Tongue (tissue), 2 donors: Measurements from ENCODE around the gene ARHGEF12. TPM values are rescaled to one million over a fixed set of nuclear protein-coding genes. Genes with fewer than 3 reads are reported as not detected.

Experiments used
- DNase-seq: peaks from one replicate; pipeline ENCODE4 v3.0.0-alpha.2; 2015
- total RNA-seq: library from RNA; depleted of rRNA; stranded (reverse); fragments of >200 nt; gene quantifications from one replicate; pipeline ENCODE4 v1.2.3, GENCODE V29; 2014

The ARHGEF12 gene
- total RNA-seq, 1 donor from 2014 or later, result 134 TPM

GRCh38 chr11:120389693-120390584 lies 53.7 kb downstream of the ARHGEF12 start:
- no peak for DNase-seq

GRCh38 chr11:120390585-120390922 lies 54.3 kb downstream of the ARHGEF12 start:
- DNase-seq, result no peak

- peak; percentile 57 for DNase-seq
Measured at GRCh38 chr11:120391292-120391691, 55.1 kb downstream of the ARHGEF12 start.

DNA sequence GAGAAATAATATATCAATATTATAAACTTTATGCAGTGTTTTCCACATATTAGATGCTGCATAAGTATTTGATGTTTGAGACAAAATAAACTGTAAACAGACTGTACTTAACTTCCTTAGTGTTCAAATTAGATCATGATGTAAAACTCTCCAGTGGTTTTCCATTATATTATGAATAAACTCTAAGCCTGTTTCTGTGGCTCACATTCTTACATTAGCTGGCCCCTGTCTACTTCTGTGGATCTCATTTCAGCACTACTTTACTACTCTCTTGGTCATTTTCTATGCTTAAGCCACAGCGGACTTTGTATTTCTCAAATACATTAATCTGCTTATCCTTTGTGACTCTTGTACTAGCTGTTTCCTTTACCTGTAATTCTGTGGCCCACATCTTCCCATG lies 55.6 kb downstream of the ARHGEF12 start:
- no peak for DNase-seq

DNA sequence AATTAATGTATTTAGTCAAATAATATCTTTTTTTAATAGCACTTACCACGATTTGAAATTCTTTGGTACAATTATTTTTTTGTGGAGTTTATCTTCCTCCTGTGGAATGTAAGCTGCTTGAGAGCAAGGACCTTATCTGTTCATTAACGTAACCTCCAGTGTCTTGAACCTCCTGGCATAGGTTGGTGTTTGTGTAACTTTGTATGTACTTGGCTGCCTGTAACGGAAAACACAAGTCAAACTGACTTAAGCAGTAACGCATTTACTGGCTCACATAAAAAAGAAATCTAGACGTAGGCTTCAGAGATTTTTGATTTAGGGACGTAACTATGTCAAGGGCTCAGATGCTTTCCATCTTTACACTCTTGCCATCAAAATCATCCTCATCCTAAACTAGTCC lies 56.1 kb downstream of the ARHGEF12 start:
- DNase-seq, result no peak

- no peak for DNase-seq
Measured at GRCh38 chr11:120392793-120393192, 56.6 kb downstream of the ARHGEF12 start.

DNA sequence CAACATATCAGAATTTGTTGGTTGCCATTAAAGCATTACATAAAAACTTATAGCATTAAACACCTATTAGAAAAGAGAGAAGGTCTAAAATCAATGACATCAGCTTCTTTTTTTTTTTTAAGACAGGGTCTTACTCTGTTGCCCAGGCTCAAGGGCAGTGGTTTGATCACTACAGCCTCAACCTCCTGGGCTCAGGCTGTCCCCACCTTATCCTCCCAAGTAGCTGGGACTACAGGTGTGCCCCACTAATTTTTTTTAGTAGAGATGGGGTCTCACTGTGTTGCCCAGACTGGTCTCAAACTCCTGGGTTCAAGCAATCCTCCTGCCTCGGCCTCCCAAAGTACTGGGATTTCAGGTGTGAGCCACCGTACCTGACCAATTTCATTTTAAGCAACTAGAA lies 57.9 kb downstream of the ARHGEF12 start:
- no peak for DNase-seq

DNA sequence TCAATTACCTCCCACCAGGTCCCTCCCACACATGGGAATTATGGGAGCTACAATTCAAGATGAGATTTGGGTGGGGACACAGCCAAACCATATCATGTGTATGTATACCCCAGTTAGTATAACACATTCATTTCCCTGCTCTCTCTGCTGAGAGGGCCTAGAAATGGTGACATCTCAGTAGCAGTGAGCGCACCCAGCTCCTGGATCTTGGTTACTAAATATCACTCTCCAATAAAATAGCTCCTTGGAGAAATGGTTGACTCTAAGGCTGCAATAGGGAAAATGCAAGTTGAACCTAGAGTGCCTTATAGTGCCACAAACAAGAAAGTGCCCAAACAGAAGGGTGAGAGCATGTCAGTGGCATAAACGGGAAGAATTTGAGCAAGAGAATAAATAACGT lies 59.6 kb downstream of the ARHGEF12 start:
- no peak for DNase-seq

GRCh38 chr11:120398132-120398531 lies 61.9 kb downstream of the ARHGEF12 start:
- DNase-seq, result no peak

GRCh38 chr11:120399307-120399706 lies 63.1 kb downstream of the ARHGEF12 start:
- DNase-seq, result peak; percentile 66

- peak; percentile 79 for DNase-seq
Measured at GRCh38 chr11:120400564-120401364, 64.6 kb downstream of the ARHGEF12 start.

- no peak for DNase-seq
Measured at GRCh38 chr11:120401506-120401905, 65.3 kb downstream of the ARHGEF12 start.

- DNase-seq, result no peak
Measured at GRCh38 chr11:120403966-120404365, 67.8 kb downstream of the ARHGEF12 start.

DNA sequence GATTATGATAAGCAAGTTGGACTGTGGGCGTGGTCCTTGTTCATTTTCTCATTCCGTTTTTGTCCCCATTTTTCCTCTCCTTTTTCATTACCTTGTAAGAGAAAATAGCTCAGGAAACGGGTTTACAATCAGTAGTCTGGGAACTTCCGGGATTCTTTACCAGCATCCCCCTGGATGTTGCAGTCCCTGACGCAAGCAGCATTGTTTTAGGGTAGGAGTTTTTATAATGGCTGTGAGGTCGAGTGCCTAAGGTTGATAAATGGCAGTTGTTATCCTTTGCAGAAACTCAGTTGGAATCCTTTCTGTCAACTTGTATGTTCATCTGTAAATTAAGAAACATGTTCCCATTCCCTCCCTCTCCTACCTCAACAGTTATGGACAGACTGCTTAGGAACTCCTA lies 68.3 kb downstream of the ARHGEF12 start:
- no peak for DNase-seq

- DNase-seq, result no peak
Measured at GRCh38 chr11:120409655-120410054, 73.4 kb downstream of the ARHGEF12 start.

DNA sequence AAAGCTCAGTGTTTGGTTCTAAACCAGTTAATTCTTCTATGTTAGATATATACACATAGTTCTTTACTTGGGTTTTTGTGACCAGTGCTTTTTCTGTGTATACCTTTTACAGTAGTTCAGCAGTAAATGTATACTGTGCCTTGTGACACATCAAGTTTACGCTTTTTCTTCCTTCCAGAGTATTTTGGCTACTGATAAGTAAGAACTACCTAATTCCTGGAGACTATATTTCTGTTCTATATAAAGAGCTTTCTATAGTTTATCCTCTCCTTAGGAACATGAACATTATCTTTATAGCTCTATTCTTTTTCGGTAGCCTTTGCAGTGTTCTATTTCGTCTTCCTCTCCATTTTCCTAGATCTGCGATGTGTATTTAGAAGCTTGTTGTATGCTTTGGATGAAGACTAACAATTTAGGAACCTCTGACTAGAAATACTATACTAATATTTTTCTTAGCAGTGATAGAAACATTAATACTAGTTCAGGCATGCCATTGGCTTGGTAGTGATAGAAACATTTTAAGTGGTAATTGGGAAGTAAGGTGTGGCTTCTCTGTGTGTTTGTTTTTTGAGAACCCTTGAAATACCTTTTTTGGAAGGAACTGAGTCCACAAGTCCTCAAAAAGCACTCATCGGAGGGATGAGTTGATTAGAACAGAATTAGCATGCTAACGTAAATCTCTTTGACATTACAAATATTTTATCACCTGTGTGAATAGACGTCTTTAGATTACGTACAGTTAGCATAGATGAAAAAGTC lies 74.6 kb downstream of the ARHGEF12 start:
- no peak for DNase-seq

- no peak for DNase-seq
Measured at GRCh38 chr11:120413480-120413879, 77.3 kb downstream of the ARHGEF12 start.

DNA sequence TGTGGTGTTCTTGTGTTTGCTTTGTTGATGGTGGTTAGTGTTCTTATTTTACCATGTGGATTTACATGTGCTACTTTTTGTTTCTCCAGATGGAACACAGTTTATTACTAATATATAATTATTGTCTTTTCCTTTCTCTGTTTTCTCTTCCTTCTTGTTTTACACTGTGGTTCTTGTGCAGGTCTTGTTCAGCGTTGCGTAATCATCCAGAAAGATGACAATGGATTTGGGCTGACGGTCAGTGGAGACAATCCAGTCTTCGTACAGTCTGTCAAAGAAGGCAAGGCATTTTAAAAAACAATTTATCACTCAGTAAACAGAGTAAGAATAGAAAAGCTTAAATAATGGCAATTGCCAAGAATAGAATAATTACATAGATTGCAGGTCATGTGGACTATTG lies 84.4 kb downstream of the ARHGEF12 start:
- no peak for DNase-seq

- DNase-seq, result no peak
Measured at GRCh38 chr11:120424185-120424969, 88.2 kb downstream of the ARHGEF12 start.

DNA sequence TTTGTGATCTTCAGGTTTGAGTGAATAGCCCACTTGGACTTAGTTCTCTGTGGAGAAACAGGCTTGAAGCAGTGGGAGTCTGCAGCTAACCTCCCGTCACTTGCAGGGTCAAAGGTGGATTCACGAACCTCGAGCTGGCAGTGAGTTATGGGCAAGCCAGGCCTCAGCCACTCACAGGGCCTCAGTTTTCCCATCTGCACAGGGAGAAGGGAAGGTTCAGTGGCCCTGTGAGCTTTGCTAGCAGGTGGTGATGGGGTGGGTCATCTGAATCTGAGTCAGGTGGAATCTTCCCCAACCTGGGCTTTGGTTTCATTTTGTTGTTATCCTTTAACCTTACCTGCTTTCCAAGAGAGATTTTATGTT lies 88.7 kb downstream of the ARHGEF12 start:
- DNase-seq, result no peak

- DNase-seq, result no peak
Measured at GRCh38 chr11:120425527-120425926, 89.3 kb downstream of the ARHGEF12 start.

DNA sequence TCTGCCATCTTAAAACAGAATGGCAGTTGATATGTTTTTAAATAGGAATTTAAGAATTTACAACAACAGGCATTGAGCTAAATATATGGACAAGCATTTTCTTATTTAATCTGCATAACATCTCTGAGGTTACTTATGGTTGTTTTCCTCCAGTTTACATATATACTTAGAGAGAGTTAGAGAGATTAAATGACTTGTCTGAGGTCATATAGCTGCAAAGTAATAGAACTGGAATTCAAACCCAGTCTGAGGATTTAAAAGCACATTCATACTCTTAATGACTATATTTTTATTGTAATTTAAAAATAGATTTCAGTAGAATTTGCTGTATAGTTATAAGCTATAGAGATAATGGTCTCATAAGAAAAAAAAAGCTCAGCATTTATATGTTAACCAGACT lies 93.9 kb downstream of the ARHGEF12 start:
- no peak for DNase-seq
